ACHN (cell line): ENCODE data around the gene MERTK.
"Not testable (repeated sequence)": the region's sequence is repeated elsewhere in the genome, so short reads cannot be mapped to it uniquely, and the experiment has no call there.

ENCODE experiments used
- DNase-seq: peaks from one replicate; pipeline ENCODE4 v3.0.0-alpha.2; 2015
- in situ Hi-C: cut with HindIII; loops from 2 replicates; pipeline ENCODE4 v1.10.0; 2017; ENCODE audit warnings: low sequenced_read_pairs, low pct_ligation_motif_present, low pct_unique_long_range_greater_than_20kb

Gene MERTK

DNA sequence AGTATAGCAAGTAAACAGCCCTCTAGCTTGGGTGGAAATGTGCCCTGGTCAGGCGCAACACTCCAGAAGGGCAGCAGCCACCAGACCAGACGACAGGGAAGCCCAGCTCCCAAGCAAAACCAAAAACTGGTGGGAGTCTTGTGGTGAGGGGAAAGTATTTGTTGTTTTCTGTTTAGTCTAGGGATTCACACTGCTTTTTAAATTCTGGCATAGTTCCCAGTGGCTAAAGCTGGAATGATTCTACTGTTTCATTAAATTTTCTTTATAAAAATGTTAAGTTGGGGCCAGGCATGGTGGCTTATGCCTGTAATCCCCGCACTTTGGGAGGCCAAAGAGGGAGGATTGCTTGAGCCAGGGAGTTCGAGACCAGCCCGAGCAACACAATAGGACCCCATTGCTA lies 38.5 kb downstream of the MERTK start:
- in situ Hi-C loops, result no loop called here

GRCh38 chr2:111938392-111938791 lies 40.0 kb downstream of the MERTK start:
- DNase-seq, result no peak
- in situ Hi-C loops, result no loop called here

More for the DNA sequence above, 38.5 kb downstream of the MERTK start:
- DNase-seq, result no peak

GRCh38 chr2:111940333-111941196 lies 42.2 kb downstream of the MERTK start:
- in situ Hi-C loops, result no loop called here
- no peak for DNase-seq

- no peak for DNase-seq
- in situ Hi-C loops, result no loop called here
These were observed 43.1 kb downstream of the MERTK start for GRCh38 chr2:111941531-111941930.

DNA sequence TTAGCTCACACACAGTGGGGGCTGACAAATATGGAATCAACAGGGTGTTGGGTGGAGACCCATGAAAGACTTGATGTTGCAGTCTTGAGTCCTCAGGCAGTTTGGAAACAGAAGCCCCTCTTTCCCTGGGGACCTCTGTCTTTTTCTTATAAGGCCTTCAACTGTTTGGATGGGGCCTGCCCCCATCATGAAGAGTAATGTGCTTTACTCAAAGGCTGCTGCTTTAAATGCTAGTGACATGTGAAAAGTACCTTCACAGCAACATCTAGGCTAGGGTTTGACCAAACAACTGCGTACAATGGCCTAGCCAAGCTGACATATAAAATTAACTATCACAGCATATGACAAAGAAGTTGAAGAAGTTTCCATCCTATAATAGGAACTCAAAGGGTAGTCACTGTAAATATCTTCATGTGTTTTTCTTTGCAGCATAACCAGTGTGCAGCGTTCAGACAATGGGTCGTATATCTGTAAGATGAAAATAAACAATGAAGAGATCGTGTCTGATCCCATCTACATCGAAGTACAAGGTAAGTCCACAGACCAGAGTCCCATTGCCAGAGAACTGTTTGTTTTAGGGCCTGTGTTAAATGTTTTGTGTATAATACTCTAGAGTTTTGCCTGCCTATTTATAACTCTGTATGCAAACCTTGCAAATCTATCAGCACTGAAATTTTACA lies 46.3 kb downstream of the MERTK start:
- in situ Hi-C loops, result no loop called here
- DNase-seq, result no peak

- in situ Hi-C loops, result no loop called here
- no peak for DNase-seq
These were observed 47.3 kb downstream of the MERTK start for GRCh38 chr2:111945444-111946293.

- peak; percentile 36 for DNase-seq
- in situ Hi-C loops, result no loop called here
These were observed 48.1 kb downstream of the MERTK start for GRCh38 chr2:111946294-111947114.

DNA sequence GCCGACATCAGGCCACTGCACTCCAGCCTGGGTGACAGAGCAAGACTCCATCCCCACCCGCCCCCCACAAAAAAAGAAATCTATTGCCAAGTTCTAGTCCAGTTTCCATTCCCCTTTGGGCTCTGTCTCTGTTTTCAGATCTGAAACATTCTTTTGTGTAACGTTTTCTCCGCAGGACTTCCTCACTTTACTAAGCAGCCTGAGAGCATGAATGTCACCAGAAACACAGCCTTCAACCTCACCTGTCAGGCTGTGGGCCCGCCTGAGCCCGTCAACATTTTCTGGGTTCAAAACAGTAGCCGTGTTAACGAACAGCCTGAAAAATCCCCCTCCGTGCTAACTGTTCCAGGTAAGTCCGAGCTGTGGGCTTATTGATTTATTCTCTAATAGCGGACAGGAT lies 48.8 kb downstream of the MERTK start:
- DNase-seq, result no peak
- in situ Hi-C loops, result no loop called here

GRCh38 chr2:111948832-111949231 lies 50.4 kb downstream of the MERTK start:
- no peak for DNase-seq
- in situ Hi-C loops, result no loop called here

DNA sequence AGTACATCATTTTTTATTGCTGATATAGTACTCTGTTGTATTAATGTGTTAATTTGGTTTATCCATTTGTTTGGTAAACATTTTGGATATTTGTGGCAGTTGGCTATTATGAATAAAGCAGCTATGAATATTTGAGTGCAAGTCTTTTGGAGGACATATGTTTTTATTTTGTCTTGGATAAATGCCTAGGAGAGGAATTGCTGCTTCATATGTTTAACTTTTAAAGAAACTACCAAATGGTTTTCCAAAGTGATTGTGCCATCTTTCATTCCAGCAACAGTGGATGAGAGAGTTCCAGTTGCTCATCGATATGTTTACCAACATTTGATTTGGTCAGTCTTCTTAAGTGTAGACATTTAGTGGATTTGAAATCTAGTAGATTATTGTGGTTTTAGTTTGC lies 51.8 kb downstream of the MERTK start:
- DNase-seq, result no peak
- in situ Hi-C loops, result no loop called here

DNA sequence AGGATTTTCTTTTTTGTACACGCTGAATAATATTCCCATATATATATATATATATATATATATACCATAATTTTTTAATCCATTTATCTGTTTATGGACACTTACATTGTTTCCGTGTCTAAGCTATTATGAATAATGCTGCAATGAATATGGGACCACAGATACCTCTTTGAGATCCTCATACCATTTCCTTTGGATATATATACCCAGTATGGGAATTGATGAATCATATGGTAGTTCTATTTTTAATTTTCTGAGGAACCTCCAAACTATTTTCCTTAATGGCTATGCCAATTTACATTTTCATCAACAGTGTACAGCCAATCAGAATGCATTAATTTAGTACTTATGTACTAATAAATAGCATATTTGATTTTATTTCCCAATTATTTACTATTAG lies 53.1 kb downstream of the MERTK start:
- in situ Hi-C loops, result no loop called here
- DNase-seq, result no peak

GRCh38 chr2:111952871-111953452 lies 54.6 kb downstream of the MERTK start:
- no peak for DNase-seq
- in situ Hi-C loops, result no loop called here

- no peak for DNase-seq
- in situ Hi-C loops, result no loop called here
These were observed 56.4 kb downstream of the MERTK start for GRCh38 chr2:111954602-111955332.

DNA sequence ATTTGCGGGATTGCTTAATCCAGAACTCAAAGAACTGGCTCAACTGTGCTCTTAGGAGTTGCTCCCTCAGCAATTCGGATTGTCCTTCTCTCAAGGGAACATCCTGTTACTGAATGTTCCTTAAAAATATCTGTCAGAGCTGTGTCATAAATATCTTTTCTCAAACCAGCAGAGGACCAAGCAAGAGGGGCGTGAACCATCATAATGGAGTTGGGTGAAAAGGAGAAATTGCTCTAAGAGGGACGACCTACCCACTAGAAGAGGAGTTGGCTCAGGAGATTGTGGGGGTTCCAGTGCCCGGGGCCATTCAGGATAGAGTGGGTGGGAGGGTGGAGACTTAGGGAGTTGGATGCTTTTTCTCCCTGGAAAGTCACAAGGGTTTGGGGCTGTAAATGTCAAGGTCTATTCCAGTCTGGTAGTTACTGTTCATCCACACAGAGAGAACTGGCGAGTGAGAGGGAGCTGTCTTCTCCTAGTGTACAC lies 59.5 kb downstream of the MERTK start:
- no peak for DNase-seq
- in situ Hi-C loops, result no loop called here

DNA sequence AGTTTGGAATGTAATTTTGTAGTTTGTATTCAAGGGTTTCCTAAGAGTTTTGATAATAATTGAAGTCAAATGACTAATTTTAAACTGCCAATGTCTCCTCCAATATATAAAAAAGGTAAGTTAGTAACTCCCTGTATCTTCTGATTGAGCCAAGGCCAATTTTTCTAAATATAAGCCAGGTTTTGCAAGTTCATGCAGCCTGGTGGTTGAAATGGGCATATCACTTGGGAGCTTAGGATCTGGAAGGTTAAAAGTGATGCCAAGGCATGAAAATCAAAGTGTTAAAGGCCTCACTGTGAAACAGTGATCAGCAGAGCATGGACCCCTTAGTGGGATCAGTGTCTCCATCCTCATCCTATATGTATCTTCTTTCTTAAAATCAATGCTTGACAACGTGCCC lies 60.5 kb downstream of the MERTK start:
- in situ Hi-C loops, result no loop called here
- DNase-seq, result no peak

DNA sequence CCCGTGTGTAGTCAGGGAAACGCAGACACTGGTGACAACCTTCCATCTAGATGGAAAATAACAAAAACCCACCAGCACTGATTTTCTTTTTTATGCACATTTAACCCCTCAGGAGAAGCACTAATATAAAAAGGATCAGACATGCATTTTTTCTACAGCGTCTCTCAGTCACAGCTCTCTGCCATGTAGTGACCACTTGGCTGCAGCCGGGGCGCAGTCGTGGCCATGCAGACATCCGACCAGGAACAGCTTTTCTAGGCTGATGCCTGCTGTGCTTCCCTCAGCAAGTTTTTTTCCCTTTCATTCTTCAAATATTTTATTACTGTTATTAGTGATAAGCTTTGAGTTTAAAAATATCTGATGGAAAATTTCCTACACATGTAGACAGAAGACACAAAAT lies 63.3 kb downstream of the MERTK start:
- in situ Hi-C loops, result no loop called here
- no peak for DNase-seq

DNA sequence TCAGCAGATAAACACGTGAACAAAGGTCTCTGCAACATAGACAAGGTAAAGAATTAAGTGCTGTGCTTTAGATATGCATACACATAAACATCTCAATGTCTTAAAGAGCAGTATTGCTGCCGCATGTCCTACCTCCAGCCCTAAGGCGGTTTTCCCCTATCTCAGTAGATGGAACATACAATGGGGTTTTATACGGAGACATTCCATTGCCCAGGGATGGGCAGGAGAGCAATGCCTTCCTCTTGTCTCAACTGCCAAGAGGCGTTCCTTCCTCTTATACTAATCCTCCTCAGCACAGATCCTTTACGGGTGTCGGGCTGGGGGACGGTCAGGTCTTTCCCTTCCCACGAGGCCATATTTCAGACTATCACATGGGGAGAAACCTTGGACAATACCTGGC lies 64.7 kb downstream of the MERTK start:
- in situ Hi-C loops, DNase-seq: not testable (repeated sequence)
